ENCODE data around the gene SLC36A1.

Gene SLC36A1

GRCh38 chr5:151465476-151465875 is 18.1 kb downstream of the SLC36A1 start:
- no peaks in the 10 kb centered on the region for H3K9me3 ChIP-seq
- H4K20me1 ChIP-seq: no peaks in the 10 kb centered on the region
- H3K9ac ChIP-seq: no peak overlapping the region
- no peak for TF ChIP-seq Cebpa-rat (IDR thresholded peaks at IDR 0.05)
- no peak overlapping the region for H3K4me3 ChIP-seq
- H3K27me3 ChIP-seq: no peaks in the 10 kb centered on the region
- H3K27ac ChIP-seq: no peak overlapping the region
- peaks cover 25% of the 10 kb centered on the region for H3K36me3 ChIP-seq
- no peak overlapping the region for H3K4me2 ChIP-seq
- no peaks in the 10 kb centered on the region for H3K4me1 ChIP-seq

DNA sequence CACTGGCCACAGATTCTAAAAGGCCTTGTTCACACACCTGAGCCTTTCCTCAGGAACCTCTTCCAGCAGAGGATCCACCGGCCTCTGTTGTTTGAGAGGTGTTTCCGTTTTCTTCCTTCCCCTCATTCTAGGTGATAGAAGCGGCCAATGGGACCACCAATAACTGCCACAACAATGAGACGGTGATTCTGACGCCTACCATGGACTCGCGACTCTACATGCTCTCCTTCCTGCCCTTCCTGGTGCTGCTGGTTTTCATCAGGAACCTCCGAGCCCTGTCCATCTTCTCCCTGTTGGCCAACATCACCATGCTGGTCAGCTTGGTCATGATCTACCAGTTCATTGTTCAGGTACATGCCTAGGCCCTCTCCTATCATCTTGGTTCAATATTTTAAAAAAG is 20.2 kb downstream of the SLC36A1 start:
- Histone ChIP-seq H3K27me3 (no peaks in the 10 kb centered on the region), H3K9ac (no peak overlapping the region), H3K36me3 (peaks cover 25% of the 10 kb centered on the region), H4K20me1 (no peaks in the 10 kb centered on the region), H3K4me1 (no peaks in the 10 kb centered on the region), H3K4me3 (no peak overlapping the region), H3K27ac (no peak overlapping the region), H3K9me3 (no peaks in the 10 kb centered on the region), H3K4me2 (no peak overlapping the region)
- TF ChIP-seq Cebpa-rat (IDR thresholded peaks at IDR 0.05): no peak

- Histone ChIP-seq H3K9me3 (no peaks in the 10 kb centered on the region), H3K4me1 (no peaks in the 10 kb centered on the region), H3K4me2 (no peak overlapping the region), H4K20me1 (no peaks in the 10 kb centered on the region), H3K36me3 (peaks cover 29% of the 10 kb centered on the region), H3K4me3 (no peak overlapping the region), H3K27me3 (no peaks in the 10 kb centered on the region), H3K9ac (no peak overlapping the region), H3K27ac (no peak overlapping the region)
- TF ChIP-seq Cebpa-rat (IDR thresholded peaks at IDR 0.05): no peak
These were observed 22.0 kb downstream of the SLC36A1 start for GRCh38 chr5:151469386-151469785.

DNA sequence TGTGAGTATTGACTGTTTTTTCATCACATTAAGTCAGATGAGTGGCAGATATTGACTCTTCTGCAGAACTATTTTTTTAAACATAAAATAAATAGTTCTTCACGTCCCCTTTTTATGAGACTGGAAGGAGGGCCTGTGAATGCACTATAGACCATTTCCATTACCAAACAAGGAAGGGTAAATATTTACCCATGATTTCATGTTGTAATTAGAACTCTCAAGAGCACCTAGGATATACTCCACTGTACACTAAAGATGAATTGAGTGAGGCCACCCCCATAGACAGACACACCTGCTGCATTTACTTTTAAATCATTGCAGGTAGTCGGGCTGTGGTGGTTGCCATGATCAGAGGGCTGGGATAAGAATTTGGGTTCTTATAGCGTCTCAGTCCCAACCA is 22.6 kb downstream of the SLC36A1 start:
- Histone ChIP-seq H3K4me1 (no peaks in the 10 kb centered on the region), H3K4me2 (no peak overlapping the region), H3K27ac (no peak overlapping the region), H3K27me3 (no peaks in the 10 kb centered on the region), H3K9me3 (no peaks in the 10 kb centered on the region), H3K36me3 (peaks cover 24% of the 10 kb centered on the region), H4K20me1 (no peaks in the 10 kb centered on the region), H3K9ac (no peak overlapping the region), H3K4me3 (no peak overlapping the region)
- no peak for TF ChIP-seq Cebpa-rat (IDR thresholded peaks at IDR 0.05)

DNA sequence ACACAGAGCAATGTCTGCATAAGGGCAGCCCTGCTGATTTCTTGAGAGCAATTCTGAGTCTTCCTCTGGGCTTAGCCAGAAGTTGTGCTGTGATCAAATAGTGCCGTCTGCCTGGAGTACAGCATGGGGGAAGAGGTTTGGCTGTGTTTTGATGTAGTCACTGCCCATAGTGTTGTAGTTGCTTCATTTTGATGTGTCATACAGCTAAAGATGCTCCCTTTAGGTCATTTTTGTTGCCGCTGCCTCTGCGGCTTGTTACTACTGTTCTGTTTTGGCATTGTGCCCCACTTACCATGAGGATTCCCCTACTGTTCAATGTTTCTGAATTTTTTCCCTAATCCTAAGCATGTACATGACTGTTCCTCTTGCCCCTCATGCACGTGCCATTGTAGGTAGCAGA is 23.0 kb downstream of the SLC36A1 start:
- H3K4me3 ChIP-seq: no peak overlapping the region
- H3K9ac ChIP-seq: no peak overlapping the region
- H3K4me1 ChIP-seq: no peaks in the 10 kb centered on the region
- H4K20me1 ChIP-seq: no peaks in the 10 kb centered on the region
- no peaks in the 10 kb centered on the region for H3K9me3 ChIP-seq
- TF ChIP-seq Cebpa-rat (IDR thresholded peaks at IDR 0.05): no peak
- no peaks in the 10 kb centered on the region for H3K27me3 ChIP-seq
- no peak overlapping the region for H3K27ac ChIP-seq
- no peak overlapping the region for H3K4me2 ChIP-seq
- H3K36me3 ChIP-seq: peaks cover 21% of the 10 kb centered on the region

GRCh38 chr5:151471276-151471675 is 23.9 kb downstream of the SLC36A1 start:
- H3K9me3 ChIP-seq: no peaks in the 10 kb centered on the region
- H4K20me1 ChIP-seq: no peaks in the 10 kb centered on the region
- H3K27ac ChIP-seq: no peak overlapping the region
- H3K9ac ChIP-seq: no peak overlapping the region
- peaks cover 21% of the 10 kb centered on the region for H3K36me3 ChIP-seq
- no peak for TF ChIP-seq Cebpa-rat (IDR thresholded peaks at IDR 0.05)
- H3K4me2 ChIP-seq: no peak overlapping the region
- H3K4me3 ChIP-seq: no peak overlapping the region
- H3K4me1 ChIP-seq: no peaks in the 10 kb centered on the region
- no peaks in the 10 kb centered on the region for H3K27me3 ChIP-seq

- no peak overlapping the region for H3K27ac ChIP-seq
- H4K20me1 ChIP-seq: no peaks in the 10 kb centered on the region
- H3K9ac ChIP-seq: no peak overlapping the region
- H3K27me3 ChIP-seq: no peaks in the 10 kb centered on the region
- no peaks in the 10 kb centered on the region for H3K4me1 ChIP-seq
- no peak overlapping the region for H3K4me3 ChIP-seq
- peaks cover 19% of the 10 kb centered on the region for H3K36me3 ChIP-seq
- no peak for TF ChIP-seq Cebpa-rat (IDR thresholded peaks at IDR 0.05)
- no peaks in the 10 kb centered on the region for H3K9me3 ChIP-seq
- H3K4me2 ChIP-seq: no peak overlapping the region
These were observed 27.4 kb downstream of the SLC36A1 start for GRCh38 chr5:151474799-151475198.

DNA sequence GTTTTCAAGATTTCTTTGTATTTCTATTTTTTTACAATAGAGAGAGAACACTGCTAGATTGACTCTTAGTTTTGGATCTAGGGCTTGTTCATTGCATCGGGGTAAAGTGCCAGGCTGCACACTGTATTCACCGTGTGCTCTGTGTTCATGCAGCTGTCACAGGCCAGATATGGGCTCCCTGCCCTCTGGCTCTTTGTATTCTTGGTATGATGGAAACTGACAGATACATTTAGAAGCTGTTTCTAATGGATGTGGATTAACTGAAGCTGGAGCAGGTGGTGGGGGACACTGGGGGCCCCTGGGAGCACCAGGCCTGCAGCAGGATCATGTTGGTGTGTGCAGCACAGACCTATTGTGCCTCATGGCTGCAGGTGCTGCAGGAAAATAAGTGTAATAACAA is 28.0 kb downstream of the SLC36A1 start:
- no peaks in the 10 kb centered on the region for H3K27me3 ChIP-seq
- no peak for TF ChIP-seq Cebpa-rat (IDR thresholded peaks at IDR 0.05)
- H3K4me2 ChIP-seq: no peak overlapping the region
- no peak overlapping the region for H3K9ac ChIP-seq
- no peaks in the 10 kb centered on the region for H3K4me1 ChIP-seq
- H3K27ac ChIP-seq: no peak overlapping the region
- H3K36me3 ChIP-seq: peaks cover 19% of the 10 kb centered on the region
- no peaks in the 10 kb centered on the region for H3K9me3 ChIP-seq
- no peak overlapping the region for H3K4me3 ChIP-seq
- H4K20me1 ChIP-seq: no peaks in the 10 kb centered on the region

DNA sequence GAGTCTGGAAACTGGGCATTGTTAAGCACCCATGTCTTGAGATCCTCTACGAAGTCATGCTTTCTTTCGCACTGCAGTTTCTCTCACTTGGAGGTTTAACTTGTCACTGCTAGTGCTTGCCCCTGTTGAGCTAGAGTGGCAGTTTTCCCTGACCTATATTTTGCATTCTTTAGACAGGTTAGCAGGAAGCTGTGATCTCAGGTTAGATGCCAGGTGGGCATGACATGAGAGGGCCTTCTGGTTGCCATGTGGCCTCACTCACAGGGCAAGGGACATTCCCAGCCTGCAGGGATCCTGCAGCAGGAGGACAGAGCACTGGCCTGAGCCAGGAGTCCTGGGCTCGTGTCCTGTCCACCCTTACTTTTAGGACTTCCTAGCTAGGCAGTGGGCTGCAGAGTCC is 28.6 kb downstream of the SLC36A1 start:
- Histone ChIP-seq H3K36me3 (peaks cover 26% of the 10 kb centered on the region), H3K27me3 (no peaks in the 10 kb centered on the region), H3K9me3 (no peaks in the 10 kb centered on the region), H3K27ac (no peak overlapping the region), H3K9ac (no peak overlapping the region), H3K4me1 (no peaks in the 10 kb centered on the region), H3K4me3 (no peak overlapping the region), H4K20me1 (no peaks in the 10 kb centered on the region), H3K4me2 (no peak overlapping the region)
- TF ChIP-seq Cebpa-rat (IDR thresholded peaks at IDR 0.05): no peak

GRCh38 chr5:151477101-151477500 is 29.7 kb downstream of the SLC36A1 start:
- Histone ChIP-seq H3K4me1 (no peaks in the 10 kb centered on the region), H3K9me3 (no peaks in the 10 kb centered on the region), H4K20me1 (no peaks in the 10 kb centered on the region), H3K4me2 (no peak overlapping the region), H3K36me3 (peaks cover 27% of the 10 kb centered on the region), H3K27ac (no peak overlapping the region), H3K9ac (no peak overlapping the region), H3K4me3 (no peak overlapping the region), H3K27me3 (no peaks in the 10 kb centered on the region)
- TF ChIP-seq Cebpa-rat (IDR thresholded peaks at IDR 0.05): no peak

Data from BLaER1 (cell line).